Measurements from ENCODE around the gene HDAC4. TPM values are rescaled to one million over a fixed set of nuclear protein-coding genes. Genes with fewer than 3 reads are reported as not detected.

Gene HDAC4
- total RNA-seq, 1 experiment from 2014 or later, result 40.1 TPM

GRCh38 chr2:239184179-239184578 lies 216.6 kb downstream of the HDAC4 start:
- CTCF ChIA-PET, result no interaction called here
- BruUV-seq (replicated peaks), result no TSS peak
- DNase-seq (ENCODE audit: low read depth, low spot score), result no peak
- POLR2A ChIA-PET, result no interaction called here
- H3K27ac ChIP-seq (ENCODE audit: low read length), result no peak overlapping the region
- no peak overlapping the region for H3K4me3 ChIP-seq (ENCODE audit: low read depth in 2 of 2, low read length in 2 of 2)
- in situ Hi-C loops (cut with HindIII; ENCODE audit: low pct_unique_long_range_greater_than_20kb, low sequenced_read_pairs), result no loop called here
- H3K4me1 ChIP-seq (ENCODE audit: control insufficient read depth, insufficient read depth, low read length), result no peaks in the 10 kb centered on the region
- no peaks in the 10 kb centered on the region for H3K9me3 ChIP-seq (ENCODE audit: control insufficient read depth, insufficient read depth, low read depth, low read length)
- no peaks in the 10 kb centered on the region for H3K27me3 ChIP-seq (ENCODE audit: control insufficient read depth, insufficient read depth, low read length)
- TF ChIP-seq TCF7L2 (IDR thresholded peaks at IDR 0.05; ENCODE audit: low read depth, low read length), result no peak
- TF ChIP-seq SIN3A (IDR thresholded peaks at IDR 0.05; ENCODE audit: borderline replicate concordance, insufficient read depth, low read depth, low read length), result no peak
- no peak for TF ChIP-seq POLR2AphosphoS5 (IDR thresholded peaks at IDR 0.05; ENCODE audit: low read depth, low read length)
- TF ChIP-seq REST (IDR thresholded peaks at IDR 0.05; ENCODE audit: insufficient read depth in 1 of 2, low read depth in 2 of 2, low read length in 1 of 2), result no peak
- no peak for TF ChIP-seq CTCF (IDR thresholded peaks at IDR 0.05)
- no peak for ATAC-seq
- no peaks in the 10 kb centered on the region for H3K36me3 ChIP-seq (ENCODE audit: control insufficient read depth, insufficient read depth, low read length)
- intact Hi-C loops (cut with micrococcal nuclease; ENCODE audit: unreplicated experiment), result no loop called here

GRCh38 chr2:239182981-239183791 lies 217.6 kb downstream of the HDAC4 start:
- in situ Hi-C loops (cut with HindIII; ENCODE audit: low pct_unique_long_range_greater_than_20kb, low sequenced_read_pairs), result no loop called here
- TF ChIP-seq CTCF (IDR thresholded peaks at IDR 0.05) (no peak), REST (IDR thresholded peaks at IDR 0.05; ENCODE audit: insufficient read depth in 1 of 2, low read depth in 2 of 2, low read length in 1 of 2) (no peak), SIN3A (IDR thresholded peaks at IDR 0.05; ENCODE audit: borderline replicate concordance, insufficient read depth, low read depth, low read length) (no peak), POLR2AphosphoS5 (IDR thresholded peaks at IDR 0.05; ENCODE audit: low read depth, low read length) (no peak), TCF7L2 (IDR thresholded peaks at IDR 0.05; ENCODE audit: low read depth, low read length) (no peak)
- ATAC-seq, result no peak
- Histone ChIP-seq H3K27me3 (ENCODE audit: control insufficient read depth, insufficient read depth, low read length) (no peaks in the 10 kb centered on the region), H3K9me3 (ENCODE audit: control insufficient read depth, insufficient read depth, low read depth, low read length) (no peaks in the 10 kb centered on the region), H3K27ac (ENCODE audit: low read length) (no peak overlapping the region), H3K36me3 (ENCODE audit: control insufficient read depth, insufficient read depth, low read length) (no peaks in the 10 kb centered on the region), H3K4me1 (ENCODE audit: control insufficient read depth, insufficient read depth, low read length) (no peaks in the 10 kb centered on the region), H3K4me3 (ENCODE audit: low read depth in 2 of 2, low read length in 2 of 2) (no peak overlapping the region)
- ChIA-PET POLR2A (no interaction called here), CTCF (no interaction called here)
- BruUV-seq (replicated peaks), result no TSS peak
- intact Hi-C loops (cut with micrococcal nuclease; ENCODE audit: unreplicated experiment), result no loop called here
- DNase-seq (ENCODE audit: low read depth, low spot score), result no peak
